H9 (cell line): ENCODE results near the gene KMT5B. TPM values are rescaled to one million over a fixed set of nuclear protein-coding genes. Genes with fewer than 3 reads are reported as not detected.

Experiments
- DNase-seq: peaks from one replicate; pipeline ENCODE4 v3.0.0-alpha.2; 2017
- H2AFZ ChIP-seq: one replicate; pipeline ENCODE4 v1.6.1; 2013; ENCODE audit warnings: mild to moderate bottlenecking, low read length, control low read depth, moderate library complexity
- H2AK5ac ChIP-seq: 2 replicates; pipeline ENCODE4 v1.6.1; 2013; ENCODE audit warnings: low read length, control low read depth, mixed read lengths; ENCODE audit not compliant: insufficient read length
- H2BK120ac ChIP-seq: one replicate; pipeline ENCODE4 v1.6.1; 2013; ENCODE audit warnings: low read depth, mild to moderate bottlenecking, low read length, control low read depth, inconsistent platforms; ENCODE audit not compliant: poor library complexity, severe bottlenecking
- H2BK12ac ChIP-seq: 2 replicates; pipeline ENCODE4 v1.6.1; 2013; ENCODE audit warnings: low read length, control low read depth, mixed read lengths, low read depth; ENCODE audit not compliant: insufficient read length
- H2BK15ac ChIP-seq: 2 replicates; pipeline ENCODE4 v1.6.1; 2013; ENCODE audit warnings: low read depth, low read length, control low read depth
- H2BK20ac ChIP-seq: one replicate; pipeline ENCODE4 v1.6.1; 2013; ENCODE audit warnings: low read depth, mild to moderate bottlenecking, low read length, control low read depth, inconsistent platforms; ENCODE audit not compliant: poor library complexity, severe bottlenecking
- H2BK5ac ChIP-seq: 2 replicates; pipeline ENCODE4 v1.6.1; 2013; ENCODE audit warnings: low read length, control low read depth, mixed read lengths; ENCODE audit not compliant: insufficient read length
- H3K14ac ChIP-seq: 2 replicates; pipeline ENCODE4 v1.6.1; 2013; ENCODE audit warnings: low read length, control low read depth; ENCODE audit not compliant: insufficient read depth
- H3K18ac ChIP-seq: 2 replicates; pipeline ENCODE4 v1.6.1; 2013; ENCODE audit warnings: low read depth, mild to moderate bottlenecking, mixed read lengths, low read length, control low read depth; ENCODE audit not compliant: insufficient read length
- H3K23ac ChIP-seq: 2 replicates; pipeline ENCODE4 v1.6.1; 2013; ENCODE audit warnings: low read length, control low read depth, mixed read lengths, low read depth; ENCODE audit not compliant: insufficient read length
- H3K23me2 ChIP-seq: 2 replicates; pipeline ENCODE4 v1.6.1; 2013; ENCODE audit warnings: low read depth, mild to moderate bottlenecking, mixed read lengths, low read length, control low read depth; ENCODE audit not compliant: insufficient read length, poor library complexity, severe bottlenecking
- H3K27ac ChIP-seq: 2 replicates; pipeline ENCODE4 v1.5.1; 2013; ENCODE audit warnings: low read length, control low read depth, mixed read lengths, low read depth; ENCODE audit not compliant: insufficient read length
- H3K27me3 ChIP-seq: 2 replicates; pipeline ENCODE4 v1.6.1; 2013; ENCODE audit warnings: low read length, control low read depth, inconsistent platforms; ENCODE audit not compliant: insufficient read depth
- H3K4ac ChIP-seq: 2 replicates; pipeline ENCODE4 v1.6.1; 2013; ENCODE audit warnings: low read depth, mild to moderate bottlenecking, control low read depth, inconsistent platforms, low read length, moderate library complexity
- H3K4me1 ChIP-seq: 2 replicates; pipeline ENCODE4 v1.6.1; 2013; ENCODE audit warnings: low read length, control low read depth, inconsistent platforms; ENCODE audit not compliant: insufficient read depth
- H3K4me2 ChIP-seq: 2 replicates; pipeline ENCODE4 v1.6.1; 2013; ENCODE audit warnings: low read length, control low read depth, mixed read lengths; ENCODE audit not compliant: insufficient read length, insufficient read depth
- H3K56ac ChIP-seq: 2 replicates; pipeline ENCODE4 v1.6.1; 2013; ENCODE audit warnings: low read depth, mild to moderate bottlenecking, mixed read lengths, low read length, control low read depth; ENCODE audit not compliant: insufficient read length
- H3K79me1 ChIP-seq: 2 replicates; pipeline ENCODE4 v1.6.1; 2013; ENCODE audit warnings: low read depth, mild to moderate bottlenecking, moderate library complexity, low read length, control low read depth, inconsistent platforms; ENCODE audit not compliant: insufficient read depth, poor library complexity, severe bottlenecking
- H3K79me2 ChIP-seq: 2 replicates; pipeline ENCODE4 v1.6.1; 2013; ENCODE audit warnings: low read length, control low read depth, inconsistent platforms; ENCODE audit not compliant: insufficient read depth
- H3K9ac ChIP-seq: 2 replicates; pipeline ENCODE4 v1.6.1; 2013; ENCODE audit warnings: low read length, control low read depth, mixed read lengths; ENCODE audit not compliant: insufficient read length; ENCODE audit errors: extremely low read depth
- H3K9me3 ChIP-seq: one replicate; pipeline ENCODE4 v1.6.1; 2013; ENCODE audit warnings: low read depth, low read length, inconsistent platforms; ENCODE audit not compliant: control insufficient read depth
- H3T11ph ChIP-seq: one replicate; pipeline ENCODE4 v1.6.1; 2013; ENCODE audit warnings: mild to moderate bottlenecking, low read length, control low read depth, inconsistent platforms
- H4K20me1 ChIP-seq: one replicate; pipeline ENCODE4 v1.6.1; 2013; ENCODE audit not compliant: control insufficient read depth, insufficient read length, insufficient read depth
- H4K5ac ChIP-seq: 2 replicates; pipeline ENCODE4 v1.6.1; 2013; ENCODE audit warnings: low read depth, mild to moderate bottlenecking, mixed read lengths, low read length, control low read depth; ENCODE audit not compliant: insufficient read length
- H4K8ac ChIP-seq: replicated peaks from 2 replicates; pipeline ENCODE4 v1.6.1; 2013; ENCODE audit warnings: low read length, control low read depth, mixed read lengths, low read depth; ENCODE audit not compliant: insufficient read length
- H4K91ac ChIP-seq: 2 replicates; pipeline ENCODE4 v1.6.1; 2013; ENCODE audit warnings: low read depth, mild to moderate bottlenecking, moderate library complexity, mixed read lengths, low read length, control low read depth; ENCODE audit not compliant: insufficient read length
- H3K27ac Mint-ChIP-seq, 3 experiments: 2 replicates in 2 of 3; 3 replicates in 1 of 3; pipeline ENCODE4 v1.8.0; 2020 to 2021; ENCODE audit warnings: mixed read lengths in 3 of 3, mild to moderate bottlenecking in 1 of 3, moderate library complexity in 1 of 3
- H3K27me3 Mint-ChIP-seq: 2 replicates; pipeline ENCODE4 v1.8.0; 2021; ENCODE audit warnings: low read depth, mild to moderate bottlenecking, moderate library complexity, mixed read lengths
- H3K36me3 Mint-ChIP-seq, 3 experiments: 2 replicates in 2 of 3; 3 replicates in 1 of 3; pipeline ENCODE4 v1.8.0; 2020 to 2021; ENCODE audit warnings: low read depth in 3 of 3, mixed read lengths in 3 of 3; ENCODE audit not compliant: insufficient read depth in 1 of 3
- H3K4me1 Mint-ChIP-seq, 2 experiments: 2 replicates each; pipeline ENCODE4 v1.8.0; 2020; ENCODE audit warnings: mixed read lengths in 2 of 2
- H3K4me3 Mint-ChIP-seq, 2 experiments: 2 replicates in 1 of 2; 3 replicates in 1 of 2; pipeline ENCODE4 v1.8.0; 2020 to 2021; ENCODE audit warnings: mild to moderate bottlenecking in 2 of 2, mixed read lengths in 2 of 2, moderate library complexity in 1 of 2
- H3K9me3 Mint-ChIP-seq, 2 experiments: 2 replicates in 1 of 2; 3 replicates in 1 of 2; pipeline ENCODE4 v1.8.0; 2020; ENCODE audit warnings: mild to moderate bottlenecking in 2 of 2, mixed read lengths in 2 of 2, moderate library complexity in 1 of 2
- WGBS: extraction: QIAGEN DNeasy Blood & Tissue Kit; methylation state at CpG from one replicate; pipeline ENCODE4 v1.1.7; 2013; ENCODE audit warnings: missing lambda C conversion rate, low lambda C conversion rate, mixed read lengths; ENCODE audit not compliant: insufficient read length; ENCODE audit errors: extremely low coverage; 5-methylcytosine and 5-hydroxymethylcytosine counted together
- total RNA-seq: library from RNA; stranded (reverse); gene quantifications from 2 replicates; pipeline ENCODE4 v1.2.1, GENCODE V29; 2021
- TF ChIP-seq, protein P1 (sequence below): fragments of 200-600 bp; sonication (generic); conservative IDR thresholded peaks from 3 replicates; pipeline ENCODE4 v1.8.0; 2021; ENCODE audit warnings: antibody characterized with exemption, mild to moderate bottlenecking

KMT5B gene
- total RNA-seq, 1 experiment from 2014 or later, result 61.6 TPM

DNA sequence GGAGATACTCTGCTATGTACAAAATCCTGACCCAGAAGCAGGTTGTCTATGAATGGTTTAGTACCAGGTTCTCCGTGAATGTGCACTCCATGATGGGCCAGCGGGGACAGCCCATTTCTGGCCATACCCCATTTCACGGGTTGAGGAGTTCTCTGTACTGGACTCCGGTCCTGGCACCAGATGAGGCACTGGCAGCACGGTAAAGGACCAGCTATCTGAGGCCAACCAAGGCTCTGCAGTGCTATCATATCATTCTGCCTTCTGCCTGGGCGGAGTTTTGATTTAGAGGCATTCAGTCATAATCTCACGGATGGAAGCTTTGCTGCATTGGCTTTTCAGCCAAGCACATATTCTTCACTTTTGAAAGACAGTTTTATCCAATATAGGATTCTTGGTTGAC, 18.5 kb upstream of the KMT5B start:
- Histone ChIP-seq H3K27ac (no peak overlapping the region), H3K4ac (no peak overlapping the region), H3K4me2 (no peak overlapping the region), H2BK20ac (no peak overlapping the region), H3K27me3 (no peaks in the 10 kb centered on the region), H2BK15ac (no peak overlapping the region), H3K9ac (no peak overlapping the region), H4K20me1 (no peaks in the 10 kb centered on the region), H2AFZ (no peak overlapping the region), H3T11ph (no peak overlapping the region), H2AK5ac (no peak overlapping the region), H2BK120ac (no peak overlapping the region), H3K14ac (no peak overlapping the region), H3K4me1 (no peaks in the 10 kb centered on the region), H2BK5ac (no peak overlapping the region), H3K23me2 (no peaks in the 10 kb centered on the region), H3K23ac (no peak overlapping the region), H4K5ac (no peak overlapping the region), H3K79me2 (no peaks in the 10 kb centered on the region), H2BK12ac (no peak overlapping the region), H4K8ac (no peak overlapping the region), H4K91ac (no peak overlapping the region), H3K18ac (no peak overlapping the region), H3K56ac (no peak overlapping the region), H3K79me1 (no peaks in the 10 kb centered on the region), H3K9me3 (no peaks in the 10 kb centered on the region)
- Mint-ChIP-seq H3K36me3 (no peaks in the 10 kb centered on the region; a peak in 1 of 7 replicates), H3K4me1 (peaks cover 3 to 5% of the 10 kb centered on the region in 2 experiments; a peak in 3 of 4 replicates), H3K27me3 (peaks cover 10% of the 10 kb centered on the region), H3K4me3 (no peak overlapping the region), H3K9me3 (peaks cover 0 to 7% of the 10 kb centered on the region in 2 experiments; a peak in 2 of 5 replicates), H3K27ac (no peak overlapping the region)
- DNase-seq, result no peak
- TF ChIP-seq, protein P1, sequence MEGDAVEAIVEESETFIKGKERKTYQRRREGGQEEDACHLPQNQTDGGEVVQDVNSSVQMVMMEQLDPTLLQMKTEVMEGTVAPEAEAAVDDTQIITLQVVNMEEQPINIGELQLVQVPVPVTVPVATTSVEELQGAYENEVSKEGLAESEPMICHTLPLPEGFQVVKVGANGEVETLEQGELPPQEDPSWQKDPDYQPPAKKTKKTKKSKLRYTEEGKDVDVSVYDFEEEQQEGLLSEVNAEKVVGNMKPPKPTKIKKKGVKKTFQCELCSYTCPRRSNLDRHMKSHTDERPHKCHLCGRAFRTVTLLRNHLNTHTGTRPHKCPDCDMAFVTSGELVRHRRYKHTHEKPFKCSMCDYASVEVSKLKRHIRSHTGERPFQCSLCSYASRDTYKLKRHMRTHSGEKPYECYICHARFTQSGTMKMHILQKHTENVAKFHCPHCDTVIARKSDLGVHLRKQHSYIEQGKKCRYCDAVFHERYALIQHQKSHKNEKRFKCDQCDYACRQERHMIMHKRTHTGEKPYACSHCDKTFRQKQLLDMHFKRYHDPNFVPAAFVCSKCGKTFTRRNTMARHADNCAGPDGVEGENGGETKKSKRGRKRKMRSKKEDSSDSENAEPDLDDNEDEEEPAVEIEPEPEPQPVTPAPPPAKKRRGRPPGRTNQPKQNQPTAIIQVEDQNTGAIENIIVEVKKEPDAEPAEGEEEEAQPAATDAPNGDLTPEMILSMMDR, result no peak
- WGBS, result no CpG with 5 or more reads among the region's 7 CpGs
